Measurements from ENCODE around the gene LRMDA.

Gene LRMDA

GRCh38 chr10:75611993-75612372 lies 180.6 kb downstream of the LRMDA start:
- H3K4me3 ChIP-seq (ENCODE audit: low read depth, low read length): no peak overlapping the region
- H3K27me3 ChIP-seq (ENCODE audit: insufficient read depth, low read depth, severe bottlenecking): no peaks in the 10 kb centered on the region
- H3K27ac ChIP-seq: no peak overlapping the region
- no peaks in the 10 kb centered on the region for H3K36me3 ChIP-seq
- DNase-seq: no peak
- TF ChIP-seq CTCF (IDR thresholded peaks at IDR 0.05; ENCODE audit: low read depth, low read length): no peak
- H3K9me3 ChIP-seq (ENCODE audit: severe bottlenecking): no peaks in the 10 kb centered on the region

GRCh38 chr10:75612904-75613684 lies 181.7 kb downstream of the LRMDA start:
- H3K27ac ChIP-seq: no peak overlapping the region
- H3K9me3 ChIP-seq (ENCODE audit: severe bottlenecking): no peaks in the 10 kb centered on the region
- TF ChIP-seq CTCF (IDR thresholded peaks at IDR 0.05; ENCODE audit: low read depth, low read length): no peak
- no peak overlapping the region for H3K4me3 ChIP-seq (ENCODE audit: low read depth, low read length)
- no peak for DNase-seq
- no peaks in the 10 kb centered on the region for H3K36me3 ChIP-seq
- H3K27me3 ChIP-seq (ENCODE audit: insufficient read depth, low read depth, severe bottlenecking): no peaks in the 10 kb centered on the region

- TF ChIP-seq CTCF (IDR thresholded peaks at IDR 0.05; ENCODE audit: low read depth, low read length): no peak
- no peaks in the 10 kb centered on the region for H3K27me3 ChIP-seq (ENCODE audit: insufficient read depth, low read depth, severe bottlenecking)
- H3K27ac ChIP-seq: peak overlapping the region; percentile 37; the same call in 1 of the 2 replicates
- no peaks in the 10 kb centered on the region for H3K9me3 ChIP-seq (ENCODE audit: severe bottlenecking)
- no peak overlapping the region for H3K4me3 ChIP-seq (ENCODE audit: low read depth, low read length)
- no peak for DNase-seq
- no peaks in the 10 kb centered on the region for H3K36me3 ChIP-seq
These were observed 182.5 kb downstream of the LRMDA start for GRCh38 chr10:75613685-75614504.

- Histone ChIP-seq H3K36me3 (no peaks in the 10 kb centered on the region), H3K27ac (no peak overlapping the region), H3K9me3 (ENCODE audit: severe bottlenecking) (no peaks in the 10 kb centered on the region), H3K27me3 (ENCODE audit: insufficient read depth, low read depth, severe bottlenecking) (no peaks in the 10 kb centered on the region), H3K4me3 (ENCODE audit: low read depth, low read length) (no peak overlapping the region)
- TF ChIP-seq CTCF (IDR thresholded peaks at IDR 0.05; ENCODE audit: low read depth, low read length): no peak
- DNase-seq: no peak
These were observed 184.7 kb downstream of the LRMDA start for GRCh38 chr10:75616076-75616475.

- Histone ChIP-seq H3K27ac (no peak overlapping the region), H3K36me3 (no peaks in the 10 kb centered on the region), H3K4me3 (ENCODE audit: low read depth, low read length) (no peak overlapping the region), H3K9me3 (ENCODE audit: severe bottlenecking) (no peaks in the 10 kb centered on the region), H3K27me3 (ENCODE audit: insufficient read depth, low read depth, severe bottlenecking) (no peaks in the 10 kb centered on the region)
- no peak for TF ChIP-seq CTCF (IDR thresholded peaks at IDR 0.05; ENCODE audit: low read depth, low read length)
- DNase-seq: peak; percentile 19
These were observed 185.6 kb downstream of the LRMDA start for GRCh38 chr10:75616874-75617478.

All from WERI-Rb-1 (cell line).